GM19438 (cell line): ENCODE results near the gene APLN.

Experiments
- ATAC-seq: cut with Tn5 transposase; IDR thresholded peaks from one replicate; pipeline ENCODE4 v1.9.1; 2021; ENCODE audit warnings: low read depth; ENCODE audit not compliant: unreplicated experiment

The APLN gene

GRCh38 chrX:129600981-129601424 is 53.8 kb downstream of the APLN start:
- no peak for ATAC-seq

GRCh38 chrX:129599996-129600395 is 54.8 kb downstream of the APLN start:
- ATAC-seq, result no peak

- no peak for ATAC-seq
Observed at GRCh38 chrX:129599499-129599898, 55.3 kb downstream of the APLN start.

- no peak for ATAC-seq
Observed at GRCh38 chrX:129597905-129598304, 56.9 kb downstream of the APLN start.

- ATAC-seq, result no peak
Observed at GRCh38 chrX:129596077-129596476, 58.7 kb downstream of the APLN start.
